Activated CD8-positive, alpha-beta memory T cell treated with anti-CD3 and anti-CD28 coated beads, Interleukin-2, amount 10 ng/mL, durations not matched to agents 7 days and 5 days (primary cell): ENCODE measurements around the gene CTAG2. TPM values are rescaled to one million over a fixed set of nuclear protein-coding genes. Genes with fewer than 3 reads are reported as not detected.
"Not testable (repeated sequence)": the region's sequence is repeated elsewhere in the genome, so short reads cannot be mapped to it uniquely, and the experiment has no call there.

ENCODE experiments used
- ATAC-seq: fragments of 150-1000 bp; cut with Tn5 transposase; one replicate; pipeline ENCODE4 v1.10.0; 2021; ENCODE audit warnings: moderate library complexity
- CTCF ChIA-PET: fragments of 350-600 bp; sonication (Branson Sonifier 250); formaldehyde crosslinking; loops from one replicate; lab custom pipeline; 2021; ENCODE audit warnings: antibody characterized with exemption; lab: Charles Lee
- DNase-seq: peaks from one replicate; pipeline ENCODE4 v3.0.0-alpha.2; 2020
- H3K27ac Mint-ChIP-seq: one replicate; pipeline ENCODE4 v1.8.0; 2021; ENCODE audit warnings: mild to moderate bottlenecking, mixed read lengths
- H3K27me3 Mint-ChIP-seq: one replicate; pipeline ENCODE4 v1.8.0; 2021; ENCODE audit warnings: mixed read lengths
- H3K36me3 Mint-ChIP-seq: one replicate; pipeline ENCODE4 v1.8.0; 2021; ENCODE audit warnings: mild to moderate bottlenecking, mixed read lengths
- H3K4me1 Mint-ChIP-seq: one replicate; pipeline ENCODE4 v1.8.0; 2021; ENCODE audit warnings: mixed read lengths
- H3K4me3 Mint-ChIP-seq: one replicate; pipeline ENCODE4 v1.8.0; 2021; ENCODE audit warnings: mild to moderate bottlenecking, moderate library complexity, mixed read lengths
- H3K9me3 Mint-ChIP-seq: one replicate; pipeline ENCODE4 v1.8.0; 2022; ENCODE audit warnings: low read depth, mixed read lengths
- total RNA-seq, 2 experiments: library from RNA; stranded (reverse); gene quantifications; one replicate each; pipeline ENCODE4 v1.2.3, GENCODE V29; 2021

The CTAG2 gene
- total RNA-seq, 2 experiments from 2014 or later = 30.3 to 31.6 TPM

- CTCF ChIA-PET, H3K36me3 Mint-ChIP-seq, H3K27me3 Mint-ChIP-seq, H3K4me3 Mint-ChIP-seq, H3K27ac Mint-ChIP-seq, H3K4me1 Mint-ChIP-seq, DNase-seq, H3K9me3 Mint-ChIP-seq: not testable (repeated sequence)
- peak; percentile 61 for ATAC-seq
Measured at GRCh38 chrX:154628960-154629359, 24.4 kb downstream of the CTAG2 start.

- H3K4me1 Mint-ChIP-seq, H3K36me3 Mint-ChIP-seq, H3K9me3 Mint-ChIP-seq, DNase-seq, CTCF ChIA-PET, H3K4me3 Mint-ChIP-seq, H3K27ac Mint-ChIP-seq, ATAC-seq, H3K27me3 Mint-ChIP-seq: not testable (repeated sequence)
Measured at GRCh38 chrX:154620767-154621414, 32.5 kb downstream of the CTAG2 start.

GRCh38 chrX:154619182-154619581 lies 34.2 kb downstream of the CTAG2 start, which contains the start of gene CTAG1B:
CTAG1B (minus strand) TSS chrX:154619282; CDS start chrX:154619218, 64 bp downstream.
- H3K4me3 Mint-ChIP-seq, H3K27ac Mint-ChIP-seq, CTCF ChIA-PET, H3K4me1 Mint-ChIP-seq, H3K27me3 Mint-ChIP-seq, H3K9me3 Mint-ChIP-seq, ATAC-seq, DNase-seq, H3K36me3 Mint-ChIP-seq: not testable (repeated sequence)

GRCh38 chrX:154613586-154613985 lies 39.8 kb downstream of the CTAG2 start:
- ATAC-seq, CTCF ChIA-PET, H3K9me3 Mint-ChIP-seq, H3K4me1 Mint-ChIP-seq, H3K4me3 Mint-ChIP-seq, H3K27ac Mint-ChIP-seq, DNase-seq, H3K27me3 Mint-ChIP-seq, H3K36me3 Mint-ChIP-seq: not testable (repeated sequence)

- H3K27ac Mint-ChIP-seq, H3K36me3 Mint-ChIP-seq, ATAC-seq, H3K9me3 Mint-ChIP-seq, H3K4me3 Mint-ChIP-seq, DNase-seq, CTCF ChIA-PET, H3K27me3 Mint-ChIP-seq: not testable (repeated sequence)
- peaks cover 11% of the 10 kb centered on the region for H3K4me1 Mint-ChIP-seq
Measured at GRCh38 chrX:154611146-154611545, 42.2 kb downstream of the CTAG2 start.

GRCh38 chrX:154608823-154609222 lies 44.6 kb downstream of the CTAG2 start:
- H3K9me3 Mint-ChIP-seq, H3K27me3 Mint-ChIP-seq, H3K4me3 Mint-ChIP-seq, H3K36me3 Mint-ChIP-seq, CTCF ChIA-PET, DNase-seq, H3K27ac Mint-ChIP-seq, ATAC-seq: not testable (repeated sequence)
- H3K4me1 Mint-ChIP-seq = peaks cover 16% of the 10 kb centered on the region

- H3K36me3 Mint-ChIP-seq, H3K4me3 Mint-ChIP-seq, CTCF ChIA-PET, H3K27me3 Mint-ChIP-seq, DNase-seq, ATAC-seq, H3K27ac Mint-ChIP-seq, H3K9me3 Mint-ChIP-seq: not testable (repeated sequence)
- H3K4me1 Mint-ChIP-seq = peaks cover 17% of the 10 kb centered on the region
Measured at GRCh38 chrX:154607976-154608375, 45.4 kb downstream of the CTAG2 start.

GRCh38 chrX:154607370-154607769 lies 46.0 kb downstream of the CTAG2 start:
- Mint-ChIP-seq H3K36me3 (peaks cover 1% of the 10 kb centered on the region), H3K9me3 (no peaks in the 10 kb centered on the region), H3K4me3 (no peak overlapping the region), H3K27me3 (peaks cover 9% of the 10 kb centered on the region), H3K27ac (no peak overlapping the region), H3K4me1 (peaks cover 17% of the 10 kb centered on the region)
- ATAC-seq (no peak), DNase-seq (no peak)
- CTCF ChIA-PET = no interaction called here

GRCh38 chrX:154605566-154605965 lies 47.8 kb downstream of the CTAG2 start:
- H3K4me1 Mint-ChIP-seq = peaks cover 19% of the 10 kb centered on the region
- no peak overlapping the region for H3K27ac Mint-ChIP-seq
- ATAC-seq (no peak), DNase-seq (no peak)
- peaks cover 11% of the 10 kb centered on the region for H3K27me3 Mint-ChIP-seq
- CTCF ChIA-PET = no interaction called here
- H3K9me3 Mint-ChIP-seq = no peaks in the 10 kb centered on the region
- H3K36me3 Mint-ChIP-seq = peaks cover 1% of the 10 kb centered on the region
- no peak overlapping the region for H3K4me3 Mint-ChIP-seq

GRCh38 chrX:154603438-154604430 lies 49.6 kb downstream of the CTAG2 start:
- Mint-ChIP-seq H3K27ac (no peak overlapping the region), H3K36me3 (peaks cover 1% of the 10 kb centered on the region), H3K9me3 (no peaks in the 10 kb centered on the region), H3K27me3 (peaks cover 11% of the 10 kb centered on the region), H3K4me1 (peaks cover 28% of the 10 kb centered on the region), H3K4me3 (no peak overlapping the region)
- no peak for DNase-seq
- ATAC-seq = no peak
- CTCF ChIA-PET = no interaction called here

GRCh38 chrX:154602766-154603437 lies 50.5 kb downstream of the CTAG2 start:
- H3K9me3 Mint-ChIP-seq = no peaks in the 10 kb centered on the region
- H3K4me1 Mint-ChIP-seq = peaks cover 28% of the 10 kb centered on the region
- no peak for DNase-seq
- peaks cover 11% of the 10 kb centered on the region for H3K27me3 Mint-ChIP-seq
- CTCF ChIA-PET = no interaction called here
- H3K4me3 Mint-ChIP-seq = no peak overlapping the region
- peaks cover 1% of the 10 kb centered on the region for H3K36me3 Mint-ChIP-seq
- H3K27ac Mint-ChIP-seq = no peak overlapping the region
- no peak for ATAC-seq

GRCh38 chrX:154602226-154602625 lies 51.2 kb downstream of the CTAG2 start:
- ATAC-seq = no peak
- Mint-ChIP-seq H3K4me1 (peaks cover 29% of the 10 kb centered on the region), H3K9me3 (no peaks in the 10 kb centered on the region), H3K4me3 (no peak overlapping the region), H3K36me3 (peaks cover 1% of the 10 kb centered on the region), H3K27ac (no peak overlapping the region), H3K27me3 (peaks cover 11% of the 10 kb centered on the region)
- CTCF ChIA-PET = no interaction called here
- DNase-seq = no peak
